Inferior parietal cortex (tissue), 1 donor: ENCODE measurements around the gene LARGE2.

Experiments used
- DNase-seq: peaks from one replicate; pipeline ENCODE4 v3.0.0-alpha.2; 2016; ENCODE audit errors: extremely low spot score

Gene LARGE2

GRCh38 chr11:45922425-45923082 is at the start of gene LARGE2:
Gene LARGE2, plus strand, starts transcription at chr11:45922656. Its CDS starts 227 bp downstream, at chr11:45922883.
- no peak for DNase-seq

- DNase-seq: no peak
Measured at GRCh38 chr11:45876401-45876800, 46.1 kb upstream of the LARGE2 start.

- DNase-seq: no peak
Measured at GRCh38 chr11:45877221-45877620, 45.2 kb upstream of the LARGE2 start.

DNA sequence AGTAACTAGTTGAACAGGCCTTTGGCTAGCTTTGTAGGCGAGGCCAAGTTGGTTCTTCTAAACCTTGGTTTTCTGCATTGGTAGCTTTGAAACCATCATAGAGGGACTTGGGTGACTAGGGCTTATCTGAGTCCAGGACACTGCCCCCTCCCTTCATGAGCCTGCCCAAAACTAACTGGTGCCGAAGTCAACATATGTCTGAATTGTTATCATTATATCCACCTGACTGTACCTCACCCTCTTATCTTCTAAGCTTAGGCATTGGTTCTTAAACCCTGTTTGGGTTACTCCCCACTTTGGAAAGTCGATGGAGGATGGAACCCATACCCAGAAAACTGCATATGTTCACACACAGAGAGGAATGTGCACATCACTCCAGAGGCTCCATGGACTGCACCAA is 44.6 kb upstream of the LARGE2 start:
- no peak for DNase-seq

GRCh38 chr11:45879803-45880686 is 42.4 kb upstream of the LARGE2 start:
- no peak for DNase-seq

GRCh38 chr11:45880772-45881570 is 41.5 kb upstream of the LARGE2 start:
- DNase-seq: no peak

GRCh38 chr11:45881708-45882368 is 40.6 kb upstream of the LARGE2 start:
- no peak for DNase-seq

DNA sequence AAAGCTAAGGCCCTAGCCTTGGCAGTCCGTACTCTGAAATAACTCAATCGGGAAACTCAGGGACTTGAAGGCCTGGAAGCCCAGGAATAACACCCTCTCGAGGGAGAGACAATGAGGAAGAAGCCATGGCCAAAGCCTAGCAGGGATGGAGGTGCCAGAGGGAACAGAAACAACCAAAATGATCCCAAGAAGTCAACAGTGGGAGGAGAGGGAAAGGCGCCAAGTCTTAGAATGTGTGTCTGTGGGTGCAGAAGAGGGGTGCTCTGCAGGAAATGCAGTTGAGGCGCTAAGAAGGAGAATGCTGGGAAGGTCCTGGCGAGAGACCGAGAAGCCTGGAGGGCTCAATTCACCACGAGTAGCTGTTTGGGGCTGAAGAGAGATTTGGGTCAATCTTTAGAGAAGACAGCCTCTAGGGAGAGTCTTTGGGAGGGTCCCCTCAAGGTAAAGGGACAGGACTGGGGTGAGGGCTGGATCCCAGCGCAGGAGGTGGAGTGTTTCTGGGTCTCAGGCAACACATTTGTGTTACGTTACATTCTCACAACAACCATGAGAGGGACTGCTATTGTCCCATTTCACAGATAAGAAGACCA is 37.8 kb upstream of the LARGE2 start:
- DNase-seq: no peak

- DNase-seq: no peak
Measured at GRCh38 chr11:45885274-45885920, 37.1 kb upstream of the LARGE2 start, which contains the start of gene MAPK8IP1. Gene MAPK8IP1, plus strand, starts transcription at chr11:45885651. Its CDS starts 170 bp downstream, at chr11:45885821.

- DNase-seq: no peak
Measured at GRCh38 chr11:45885921-45886721, 36.3 kb upstream of the LARGE2 start.

DNA sequence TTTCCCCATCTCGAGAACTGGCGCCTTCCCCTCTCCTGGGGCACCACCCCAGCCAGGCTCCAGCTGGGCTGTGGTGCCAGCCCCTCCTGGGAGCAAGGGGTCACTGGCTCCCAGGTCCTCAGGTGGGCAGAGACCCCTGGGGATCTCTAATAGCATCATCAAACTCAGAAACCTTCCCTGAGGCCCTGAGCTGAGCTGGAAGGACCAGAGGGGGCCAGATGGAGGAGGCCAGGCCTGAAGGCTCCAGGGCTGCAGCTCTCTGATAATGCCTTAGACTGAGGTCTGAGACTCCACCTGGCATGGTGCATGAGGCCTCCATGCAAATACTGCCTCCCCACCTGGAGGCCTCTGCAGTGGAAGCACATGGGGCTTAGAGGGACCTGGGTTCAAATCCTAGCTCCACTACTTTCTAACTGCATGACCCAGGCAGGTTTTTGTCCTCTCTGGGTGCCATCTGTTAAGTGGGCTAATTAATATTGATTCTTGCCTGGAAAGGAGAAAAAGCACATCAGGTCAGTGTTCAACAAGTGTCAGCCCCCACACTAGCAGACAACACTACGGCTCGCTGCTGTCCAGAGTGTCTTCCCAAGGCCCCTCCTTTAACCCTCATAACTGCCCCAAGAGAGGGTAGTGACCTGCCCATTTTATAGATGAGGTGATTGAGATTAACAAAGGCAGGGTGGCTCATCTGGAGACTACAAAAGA is 35.5 kb upstream of the LARGE2 start:
- DNase-seq: no peak

- no peak for DNase-seq
Measured at GRCh38 chr11:45887587-45887986, 34.9 kb upstream of the LARGE2 start.

- DNase-seq: no peak
Measured at GRCh38 chr11:45889555-45889954, 32.9 kb upstream of the LARGE2 start.

DNA sequence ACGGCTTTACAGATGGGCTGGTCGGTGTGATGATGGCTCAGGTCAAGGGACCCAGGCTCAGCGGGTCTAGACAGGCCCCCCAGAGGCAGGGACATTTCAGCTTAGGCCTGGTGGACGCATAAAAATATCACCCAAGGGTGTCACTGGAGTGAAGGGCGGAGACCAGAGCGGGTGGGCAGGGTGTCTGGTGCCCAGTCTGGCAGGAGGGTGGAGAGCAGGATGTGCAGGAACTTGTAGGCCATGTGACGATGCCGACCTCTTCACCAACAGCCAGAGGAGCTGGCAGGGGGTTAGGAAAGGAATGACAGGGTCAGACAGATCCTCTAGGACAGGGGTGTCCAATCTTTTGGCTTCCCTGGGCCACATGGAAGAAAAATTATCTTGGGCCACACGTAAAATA is 32.5 kb upstream of the LARGE2 start:
- no peak for DNase-seq

DNA sequence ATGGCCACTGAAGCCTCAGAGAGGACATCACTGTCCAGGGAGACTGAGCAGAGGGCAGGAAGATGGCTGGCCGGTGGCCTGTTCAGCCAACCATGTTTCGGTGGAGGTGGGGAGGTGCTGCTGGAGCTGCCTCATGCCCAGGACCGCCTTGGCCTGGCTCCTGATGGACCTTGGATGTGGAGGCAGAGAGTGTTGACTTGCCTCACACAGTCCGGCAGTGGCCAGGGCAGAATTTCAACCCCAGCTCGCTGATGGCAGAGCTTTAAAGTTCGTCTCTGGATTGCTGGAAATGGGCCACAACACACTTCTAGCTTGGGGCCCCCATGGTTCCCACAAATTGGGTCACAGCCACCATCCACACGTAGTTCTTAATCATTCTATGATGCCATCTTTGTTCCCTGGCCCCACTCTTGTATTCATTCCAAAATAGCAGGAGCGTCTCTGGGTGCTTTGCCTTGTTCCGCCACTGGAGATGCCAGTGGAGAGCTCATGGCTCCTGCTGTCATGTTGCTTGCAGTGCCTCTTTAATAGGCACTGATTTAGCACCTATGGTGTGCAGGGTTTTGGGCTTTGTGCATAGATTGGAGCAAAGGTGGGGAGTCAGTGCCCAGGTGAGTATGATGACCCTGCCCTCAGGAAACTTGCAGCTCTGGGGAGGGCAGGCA is 31.4 kb upstream of the LARGE2 start:
- no peak for DNase-seq

GRCh38 chr11:45892856-45893255 is 29.6 kb upstream of the LARGE2 start:
- DNase-seq: no peak

DNA sequence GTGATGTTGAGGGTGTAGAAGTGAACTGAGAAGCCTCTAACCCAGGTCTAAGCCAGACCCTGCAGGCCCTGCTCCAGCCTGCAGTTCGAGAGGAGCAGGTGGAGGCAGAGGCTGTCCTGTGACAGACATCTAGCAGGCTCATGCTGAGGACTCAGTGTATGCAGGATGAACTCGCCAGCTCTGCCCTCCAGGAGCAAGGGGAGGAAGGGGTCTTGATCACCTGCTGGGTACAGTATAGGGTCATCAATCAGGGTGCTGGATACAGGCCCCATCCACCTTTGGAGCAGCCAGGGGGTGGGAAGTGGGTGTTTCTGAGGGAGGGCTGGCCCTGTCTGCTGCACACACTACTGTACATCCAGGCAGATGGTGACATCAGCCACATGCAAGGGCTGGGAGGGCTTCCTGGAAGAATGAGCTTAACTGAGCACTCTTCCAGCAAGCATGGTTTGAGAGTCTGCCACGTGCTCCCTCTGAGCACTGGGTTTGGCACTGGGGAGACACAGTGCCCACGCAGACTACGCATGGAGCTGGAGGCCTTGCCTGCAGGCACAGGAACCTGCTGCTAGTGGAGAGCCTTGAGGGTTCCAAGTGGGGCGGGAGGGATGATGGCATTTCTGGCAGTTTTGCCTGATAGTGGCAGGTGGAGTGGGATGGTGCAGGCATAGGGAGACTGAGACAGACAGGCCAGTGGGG is 27.8 kb upstream of the LARGE2 start:
- DNase-seq: no peak
